ENCODE results near the gene ADAMTS12. TPM values are rescaled to one million over a fixed set of nuclear protein-coding genes. Genes with fewer than 3 reads are reported as not detected.
"Not testable (repeated sequence)": the region's sequence is repeated elsewhere in the genome, so short reads cannot be mapped to it uniquely, and the experiment has no call there.

The ADAMTS12 gene
- total RNA-seq, 1 donor from 2014 or later, result 0.54 TPM

DNA sequence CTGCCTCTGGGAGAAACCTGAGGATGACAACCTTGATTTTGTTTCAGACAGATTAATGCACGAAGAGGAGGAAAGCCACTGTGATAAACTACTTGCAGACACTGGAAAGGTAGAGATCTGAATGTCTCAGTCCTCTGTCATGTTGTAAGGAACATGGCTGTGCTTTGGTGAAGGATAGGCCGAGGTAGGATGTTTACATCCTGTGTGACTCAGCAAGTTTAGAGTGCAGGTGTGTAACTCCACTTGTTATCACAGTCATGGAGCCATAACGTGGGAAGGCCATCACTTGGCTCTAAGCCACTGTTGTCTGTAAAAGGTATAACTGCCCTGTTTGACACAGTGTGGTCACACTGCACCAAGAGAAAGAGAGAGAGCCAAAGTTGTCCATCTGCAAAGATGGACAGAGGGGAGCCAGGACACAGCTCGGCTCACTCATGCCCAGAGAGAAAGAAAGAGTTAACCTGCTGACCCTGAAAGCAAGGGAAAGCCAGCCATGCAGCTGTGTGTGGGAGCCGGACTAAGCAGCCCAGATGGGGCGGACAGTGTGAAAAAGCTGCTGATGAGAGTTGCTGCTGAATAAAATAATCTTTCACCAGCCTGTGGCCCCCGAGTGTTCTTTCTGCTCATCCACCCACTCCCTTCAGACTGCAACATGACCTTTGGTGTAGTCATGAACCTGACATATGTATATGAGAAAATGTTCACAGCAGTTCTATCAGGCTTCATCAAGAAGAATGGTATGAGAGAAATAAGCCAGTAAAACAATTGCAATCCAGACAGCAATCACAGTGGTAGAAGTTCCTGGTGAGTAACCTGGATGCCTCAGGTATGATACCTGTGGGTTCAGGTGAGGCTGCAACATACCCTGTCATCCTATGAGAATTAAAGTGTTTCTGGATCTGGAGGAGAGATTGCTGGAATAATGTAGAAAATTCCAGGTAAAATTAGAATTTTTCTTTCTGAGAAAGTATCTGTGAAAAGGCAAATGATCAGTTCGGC, 335.2 kb downstream of the ADAMTS12 start:
- no peaks in the 10 kb centered on the region for H3K36me3 Mint-ChIP-seq (ENCODE audit: unreplicated experiment)

DNA sequence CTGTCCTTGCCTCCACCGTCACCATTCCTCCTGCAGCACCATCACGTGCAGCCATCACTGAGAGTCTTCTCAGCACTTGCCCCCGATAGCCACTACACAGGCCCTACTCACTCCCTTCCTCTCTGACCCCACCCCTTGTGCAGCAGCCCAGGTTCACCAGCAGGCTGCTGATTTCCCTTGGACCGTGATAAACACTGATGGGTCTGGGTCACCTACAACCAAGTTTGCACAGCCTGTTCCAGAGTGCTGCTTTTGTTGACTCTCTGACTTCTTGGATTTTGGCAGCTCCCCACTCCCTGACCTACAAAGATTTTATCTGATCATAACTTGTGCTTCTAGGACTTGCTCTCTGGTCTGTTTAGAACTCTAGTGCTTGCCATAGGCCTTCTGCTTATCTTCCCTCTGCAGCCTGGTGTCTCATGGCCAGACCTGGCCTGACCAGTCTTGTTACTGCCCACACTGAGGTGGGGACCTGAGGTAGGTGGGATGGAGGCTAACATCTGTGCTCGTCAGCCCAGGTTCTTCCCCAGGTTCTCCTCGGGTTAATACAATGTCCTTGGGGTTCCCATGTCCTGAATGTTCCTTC, 341.7 kb downstream of the ADAMTS12 start:
- Mint-ChIP-seq H3K9me3 (ENCODE audit: unreplicated experiment) (no peaks in the 10 kb centered on the region), H3K27me3 (ENCODE audit: unreplicated experiment) (peaks cover 1% of the 10 kb centered on the region), H3K27ac (ENCODE audit: unreplicated experiment) (no peak overlapping the region), H3K4me1 (ENCODE audit: low read depth, unreplicated experiment) (no peaks in the 10 kb centered on the region), H3K4me3 (ENCODE audit: unreplicated experiment) (no peak overlapping the region), H3K36me3 (ENCODE audit: unreplicated experiment) (no peaks in the 10 kb centered on the region)
- no peak for DNase-seq
- TF ChIP-seq, protein P1, sequence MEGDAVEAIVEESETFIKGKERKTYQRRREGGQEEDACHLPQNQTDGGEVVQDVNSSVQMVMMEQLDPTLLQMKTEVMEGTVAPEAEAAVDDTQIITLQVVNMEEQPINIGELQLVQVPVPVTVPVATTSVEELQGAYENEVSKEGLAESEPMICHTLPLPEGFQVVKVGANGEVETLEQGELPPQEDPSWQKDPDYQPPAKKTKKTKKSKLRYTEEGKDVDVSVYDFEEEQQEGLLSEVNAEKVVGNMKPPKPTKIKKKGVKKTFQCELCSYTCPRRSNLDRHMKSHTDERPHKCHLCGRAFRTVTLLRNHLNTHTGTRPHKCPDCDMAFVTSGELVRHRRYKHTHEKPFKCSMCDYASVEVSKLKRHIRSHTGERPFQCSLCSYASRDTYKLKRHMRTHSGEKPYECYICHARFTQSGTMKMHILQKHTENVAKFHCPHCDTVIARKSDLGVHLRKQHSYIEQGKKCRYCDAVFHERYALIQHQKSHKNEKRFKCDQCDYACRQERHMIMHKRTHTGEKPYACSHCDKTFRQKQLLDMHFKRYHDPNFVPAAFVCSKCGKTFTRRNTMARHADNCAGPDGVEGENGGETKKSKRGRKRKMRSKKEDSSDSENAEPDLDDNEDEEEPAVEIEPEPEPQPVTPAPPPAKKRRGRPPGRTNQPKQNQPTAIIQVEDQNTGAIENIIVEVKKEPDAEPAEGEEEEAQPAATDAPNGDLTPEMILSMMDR (IDR thresholded peaks at IDR 0.05; ENCODE audit: partially characterized antibody, unreplicated experiment), result no peak

More for the DNA sequence above, 335.2 kb downstream of the ADAMTS12 start:
- no peaks in the 10 kb centered on the region for H3K4me1 Mint-ChIP-seq (ENCODE audit: low read depth, unreplicated experiment)
- H3K9me3 Mint-ChIP-seq (ENCODE audit: unreplicated experiment), result no peaks in the 10 kb centered on the region
- H3K4me3 Mint-ChIP-seq (ENCODE audit: unreplicated experiment), result no peak overlapping the region
- no peak overlapping the region for H3K27ac Mint-ChIP-seq (ENCODE audit: unreplicated experiment)
- no peaks in the 10 kb centered on the region for H3K27me3 Mint-ChIP-seq (ENCODE audit: unreplicated experiment)
- no peak for DNase-seq
- TF ChIP-seq, protein P1 (IDR thresholded peaks at IDR 0.05; ENCODE audit: partially characterized antibody, unreplicated experiment), result no peak

DNA sequence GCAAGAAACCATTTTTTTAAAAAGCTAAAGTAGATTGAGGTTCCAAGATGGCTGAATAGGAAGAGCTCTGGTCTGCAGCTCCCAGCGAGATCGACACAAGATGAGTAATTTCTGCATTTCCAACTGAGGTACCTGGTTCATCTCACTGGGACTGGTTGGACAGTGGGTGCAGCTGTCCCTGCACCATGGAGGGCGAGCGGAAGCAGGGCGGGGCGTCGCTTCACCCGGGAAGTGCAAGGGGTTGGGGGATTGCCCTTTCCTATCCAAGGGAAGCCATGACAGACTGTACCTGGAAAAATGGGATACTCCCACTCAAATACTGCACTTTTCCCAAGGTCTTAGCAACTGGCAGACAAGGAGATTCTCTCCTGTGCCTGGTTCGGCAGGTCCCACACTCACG, 352.0 kb downstream of the ADAMTS12 start:
- DNase-seq; H3K27me3 Mint-ChIP-seq (ENCODE audit: unreplicated experiment); H3K36me3 Mint-ChIP-seq (ENCODE audit: unreplicated experiment); H3K4me3 Mint-ChIP-seq (ENCODE audit: unreplicated experiment); H3K4me1 Mint-ChIP-seq (ENCODE audit: low read depth, unreplicated experiment); H3K9me3 Mint-ChIP-seq (ENCODE audit: unreplicated experiment); H3K27ac Mint-ChIP-seq (ENCODE audit: unreplicated experiment): not testable (repeated sequence)

DNA sequence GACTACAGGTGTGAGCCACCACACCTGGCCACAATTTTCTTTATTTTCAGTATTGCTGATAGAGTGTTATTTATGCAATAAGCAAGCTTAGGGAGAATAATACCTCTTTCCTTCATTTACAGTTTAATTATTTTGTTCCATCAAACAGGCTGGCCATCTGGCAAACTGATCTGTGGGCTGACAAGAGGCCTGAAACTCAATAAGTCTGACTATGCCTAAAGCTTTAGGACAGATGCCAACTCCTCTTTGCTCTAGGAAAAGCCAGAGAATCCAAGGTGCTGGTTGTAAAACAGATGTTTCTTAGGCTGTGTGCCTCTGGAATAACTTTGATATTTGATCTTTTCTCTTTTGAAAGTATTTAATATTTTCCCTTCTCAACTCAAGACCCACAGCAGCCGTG, 352.6 kb downstream of the ADAMTS12 start:
- H3K4me1 Mint-ChIP-seq (ENCODE audit: low read depth, unreplicated experiment), result no peaks in the 10 kb centered on the region

DNA sequence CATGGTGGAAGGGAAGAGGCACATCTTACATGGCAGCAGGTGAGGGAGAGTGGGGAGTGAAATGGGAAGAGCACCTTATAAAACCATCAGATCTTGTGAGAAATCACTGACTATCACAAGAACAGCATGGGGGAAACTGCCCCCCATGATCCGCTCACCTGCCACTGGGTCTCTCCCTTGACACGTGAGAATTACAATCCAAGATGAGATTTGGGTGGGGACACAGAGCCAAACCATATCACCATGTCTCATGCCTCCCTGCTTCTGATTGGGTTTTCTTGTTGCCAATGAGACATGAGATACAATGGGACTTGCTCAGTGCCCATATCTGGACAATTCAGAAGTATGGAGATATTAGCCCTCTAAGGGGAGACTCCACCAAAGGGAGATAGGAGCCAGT, 353.6 kb downstream of the ADAMTS12 start:
- no peaks in the 10 kb centered on the region for H3K4me1 Mint-ChIP-seq (ENCODE audit: low read depth, unreplicated experiment)
- no peak for DNase-seq
- no peak overlapping the region for H3K4me3 Mint-ChIP-seq (ENCODE audit: unreplicated experiment)
- H3K27ac Mint-ChIP-seq (ENCODE audit: unreplicated experiment), result no peak overlapping the region
- H3K27me3 Mint-ChIP-seq (ENCODE audit: unreplicated experiment), result peaks cover 2% of the 10 kb centered on the region
- TF ChIP-seq, protein P1 (IDR thresholded peaks at IDR 0.05; ENCODE audit: partially characterized antibody, unreplicated experiment), result no peak
- no peaks in the 10 kb centered on the region for H3K36me3 Mint-ChIP-seq (ENCODE audit: unreplicated experiment)
- peaks cover 1% of the 10 kb centered on the region for H3K9me3 Mint-ChIP-seq (ENCODE audit: unreplicated experiment)

More for the DNA sequence above, 352.6 kb downstream of the ADAMTS12 start:
- peaks cover 2% of the 10 kb centered on the region for H3K27me3 Mint-ChIP-seq (ENCODE audit: unreplicated experiment)
- no peak overlapping the region for H3K27ac Mint-ChIP-seq (ENCODE audit: unreplicated experiment)
- H3K36me3 Mint-ChIP-seq (ENCODE audit: unreplicated experiment), result no peaks in the 10 kb centered on the region
- DNase-seq, result no peak
- H3K9me3 Mint-ChIP-seq (ENCODE audit: unreplicated experiment), result no peaks in the 10 kb centered on the region
- no peak overlapping the region for H3K4me3 Mint-ChIP-seq (ENCODE audit: unreplicated experiment)
- TF ChIP-seq, protein P1 (IDR thresholded peaks at IDR 0.05; ENCODE audit: partially characterized antibody, unreplicated experiment), result no peak
